HepG2 (cell line): ENCODE results near the gene PCGF3. TPM values are rescaled to one million over a fixed set of nuclear protein-coding genes. Genes with fewer than 3 reads are reported as not detected.

Source experiments
- ARID4A ChIP-seq: sonication (generic); formaldehyde crosslinking; IDR thresholded peaks from 2 replicates; pipeline ENCODE4 v1.5.0; 2020; ENCODE audit warnings: mild to moderate bottlenecking, missing genetic modification reagents, borderline replicate concordance
- ATF2 ChIP-seq: sonication (generic); formaldehyde crosslinking; IDR thresholded peaks from 2 replicates; pipeline ENCODE4 v1.4.0; 2020; ENCODE audit warnings: missing genetic modification reagents
- EEA1 ChIP-seq: sonication (generic); formaldehyde crosslinking; IDR thresholded peaks from 2 replicates; pipeline ENCODE4 v1.5.1; 2020; ENCODE audit warnings: mild to moderate bottlenecking, missing genetic modification reagents, borderline replicate concordance
- FIP1L1 ChIP-seq: fragments of 200-400 bp; formaldehyde crosslinking; IDR thresholded peaks from 2 replicates; pipeline ENCODE4 v1.6.1; 2018; ENCODE audit warnings: low read depth, mild to moderate bottlenecking, low read length, moderate library complexity, borderline replicate concordance; ENCODE audit not compliant: insufficient read depth
- KMT2A ChIP-seq: sonication (generic); formaldehyde crosslinking; IDR thresholded peaks from 2 replicates; pipeline ENCODE4 v1.4.0; 2020; ENCODE audit warnings: missing genetic modification reagents
- MIER3 ChIP-seq: IDR thresholded peaks from 2 replicates; pipeline ENCODE4 v1.6.1; 2016; ENCODE audit warnings: missing compliant biosample characterization, borderline replicate concordance
- PAF1 ChIP-seq: IDR thresholded peaks from 2 replicates; pipeline ENCODE4 v1.6.1; 2016; ENCODE audit warnings: missing genetic modification reagents, missing compliant biosample characterization
- REL ChIP-seq: sonication (generic); formaldehyde crosslinking; conservative IDR thresholded peaks from 2 replicates; pipeline ENCODE4 v1.8.0; 2022; ENCODE audit warnings: mild to moderate bottlenecking, missing genetic modification reagents, moderate library complexity
- RORA ChIP-seq: sonication (generic); formaldehyde crosslinking; IDR thresholded peaks from 2 replicates; pipeline ENCODE4 v1.5.0; 2020; ENCODE audit warnings: mild to moderate bottlenecking, missing genetic modification reagents, moderate library complexity
- ZBTB44 ChIP-seq: sonication (generic); formaldehyde crosslinking; IDR thresholded peaks from 2 replicates; pipeline ENCODE4 v1.4.0; 2020; ENCODE audit warnings: missing genetic modification reagents
- ZNF230 ChIP-seq: sonication (generic); formaldehyde crosslinking; IDR thresholded peaks from 2 replicates; pipeline ENCODE4 v1.4.0; 2020; ENCODE audit warnings: mild to moderate bottlenecking, missing genetic modification reagents
- ZNF234 ChIP-seq: sonication (generic); formaldehyde crosslinking; conservative IDR thresholded peaks from 2 replicates; pipeline ENCODE4 v1.5.1; 2020; ENCODE audit warnings: mild to moderate bottlenecking, missing genetic modification reagents
- ZNF431 ChIP-seq: sonication (generic); formaldehyde crosslinking; IDR thresholded peaks from 2 replicates; pipeline ENCODE4 v1.9.0; 2022; ENCODE audit warnings: missing genetic modification reagents, low read depth, mild to moderate bottlenecking, borderline replicate concordance
- ZNF572 ChIP-seq: sonication (generic); formaldehyde crosslinking; IDR thresholded peaks from 2 replicates; pipeline ENCODE4 v1.5.1; 2020; ENCODE audit warnings: mild to moderate bottlenecking, missing genetic modification reagents
- ZNF709 ChIP-seq: sonication (generic); formaldehyde crosslinking; IDR thresholded peaks from 2 replicates; pipeline ENCODE4 v1.5.0; 2020; ENCODE audit warnings: mild to moderate bottlenecking, missing genetic modification reagents
- ZSCAN22 ChIP-seq: sonication (generic); formaldehyde crosslinking; IDR thresholded peaks from 2 replicates; pipeline ENCODE4 v1.4.0; 2020; ENCODE audit warnings: mild to moderate bottlenecking, missing genetic modification reagents
- ZSCAN25 ChIP-seq: sonication (generic); formaldehyde crosslinking; IDR thresholded peaks from 2 replicates; pipeline ENCODE4 v1.8.0; 2022; ENCODE audit warnings: mild to moderate bottlenecking, missing genetic modification reagents
- polyA plus RNA-seq, 8 experiments: library from polyadenylated mRNA; depleted of rRNA in 3 of 8; stranded (reverse) in 7 of 8; unstranded in 1 of 8; fragments of >200 nt; fragmentation: Illumina TruSeq in 4 of 8; extraction: Trizol in 4 of 8; gene quantifications; 2 replicates each; pipeline versions ENCODE4 v1.2.1 to v1.2.3, GENCODE V29; 2011 to 2016; ENCODE audit warnings: low read depth in 4 of 8, missing spikeins in 1 of 8, mixed read lengths in 1 of 8; ENCODE audit not compliant: insufficient read depth in 1 of 8
- total RNA-seq, 5 experiments: library from RNA; depleted of rRNA; stranded (reverse); fragments of >200 nt; fragmentation: Illumina TruSeq; extraction: Trizol; gene quantifications; 2 replicates each; pipeline ENCODE4 v1.2.3, GENCODE V29; 2016; ENCODE audit warnings: low read depth in 1 of 5
- TF ChIP-seq, protein P1 (sequence below): sonication (generic); formaldehyde crosslinking; IDR thresholded peaks from 2 replicates; pipeline ENCODE4 v1.4.0; 2020; ENCODE audit warnings: missing genetic modification reagents; ENCODE audit errors: not compliant biosample characterization

Gene PCGF3
- total and polyA plus RNA-seq, 2 of the 13 experiments (the other 11 are each of a cell fraction or from before 2014, with no cell fraction given), result 28.6 to 66.2 TPM

GRCh38 chr4:687048-687970 lies 18.3 kb upstream of the PCGF3 start (continued):
- peak; percentile 89 for TF ChIP-seq ZSCAN25 (CRISPR knock-in tag)
- 0 out of 2 replicates have a peak, but pooled peaks have one; percentile 9 for TF ChIP-seq KMT2A (CRISPR knock-in tag)
- peak; percentile 59; the same call in 1 of the 2 replicates for TF ChIP-seq ARID4A (CRISPR knock-in tag)
- no peak for TF ChIP-seq EEA1 (CRISPR knock-in tag)
- TF ChIP-seq ZSCAN22 (CRISPR knock-in tag), result no peak
- no peak for TF ChIP-seq FIP1L1
- TF ChIP-seq RORA, result no peak
- TF ChIP-seq, protein P1, sequence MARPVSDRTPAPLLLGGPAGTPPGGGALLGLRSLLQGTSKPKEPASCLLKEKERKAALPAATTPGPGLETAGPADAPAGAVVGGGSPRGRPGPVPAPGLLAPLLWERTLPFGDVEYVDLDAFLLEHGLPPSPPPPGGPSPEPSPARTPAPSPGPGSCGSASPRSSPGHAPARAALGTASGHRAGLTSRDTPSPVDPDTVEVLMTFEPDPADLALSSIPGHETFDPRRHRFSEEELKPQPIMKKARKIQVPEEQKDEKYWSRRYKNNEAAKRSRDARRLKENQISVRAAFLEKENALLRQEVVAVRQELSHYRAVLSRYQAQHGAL, result no peak
- no peak for TF ChIP-seq ZNF431 (CRISPR knock-in tag)
- TF ChIP-seq ZBTB44 (CRISPR knock-in tag), result no peak
- TF ChIP-seq PAF1 (CRISPR knock-in tag), result no peak
- TF ChIP-seq ZNF709 (CRISPR knock-in tag), result no peak
- no peak for TF ChIP-seq MIER3
- peak; percentile 64; the same call in 1 of the 2 replicates for TF ChIP-seq ZNF230 (CRISPR knock-in tag)
- no peak; the same call in 1 of the 2 replicates for TF ChIP-seq ATF2
- TF ChIP-seq ZNF234, result no peak
- no peak for TF ChIP-seq REL (CRISPR knock-in tag)
- no peak for TF ChIP-seq ZNF572 (CRISPR knock-in tag)
